ENCODE results near the gene CTDSPL.

CTDSPL gene

GRCh38 chr3:37909067-37909911, 47.6 kb downstream of the CTDSPL start:
- no peaks in the 10 kb centered on the region for H3K9me3 Mint-ChIP-seq
- ATAC-seq: no peak
- H3K27ac Mint-ChIP-seq: no peak overlapping the region
- H3K4me3 Mint-ChIP-seq: no peak overlapping the region
- H3K27me3 Mint-ChIP-seq: peaks cover 13% of the 10 kb centered on the region
- no peaks in the 10 kb centered on the region for H3K36me3 Mint-ChIP-seq
- peaks cover 6% of the 10 kb centered on the region for H3K4me1 Mint-ChIP-seq

GRCh38 chr3:37910671-37911400, 49.2 kb downstream of the CTDSPL start:
- Mint-ChIP-seq H3K4me1 (peaks cover 6% of the 10 kb centered on the region), H3K36me3 (no peaks in the 10 kb centered on the region), H3K4me3 (no peak overlapping the region), H3K27ac (no peak overlapping the region), H3K9me3 (peaks cover 3% of the 10 kb centered on the region), H3K27me3 (peaks cover 10% of the 10 kb centered on the region)
- no peak for ATAC-seq

GRCh38 chr3:37912052-37912733, 50.5 kb downstream of the CTDSPL start:
- no peaks in the 10 kb centered on the region for H3K36me3 Mint-ChIP-seq
- H3K27ac Mint-ChIP-seq: no peak overlapping the region
- no peak for ATAC-seq

GRCh38 chr3:37913522-37913921, 51.8 kb downstream of the CTDSPL start:
- no peak overlapping the region for H3K4me3 Mint-ChIP-seq

More at GRCh38 chr3:37912052-37912733, 50.5 kb downstream of the CTDSPL start:
- Mint-ChIP-seq H3K4me1 (peaks cover 5% of the 10 kb centered on the region), H3K27me3 (peaks cover 13% of the 10 kb centered on the region), H3K9me3 (peaks cover 3% of the 10 kb centered on the region), H3K4me3 (no peak overlapping the region)

GRCh38 chr3:37916685-37917084, 55.0 kb downstream of the CTDSPL start:
- H3K4me3 Mint-ChIP-seq: no peak overlapping the region
- no peaks in the 10 kb centered on the region for H3K36me3 Mint-ChIP-seq
- peaks cover 22% of the 10 kb centered on the region for H3K27me3 Mint-ChIP-seq
- no peak for ATAC-seq
- peaks cover 3% of the 10 kb centered on the region for H3K9me3 Mint-ChIP-seq
- no peak overlapping the region for H3K27ac Mint-ChIP-seq
- H3K4me1 Mint-ChIP-seq: no peaks in the 10 kb centered on the region

More at GRCh38 chr3:37913522-37913921, 51.8 kb downstream of the CTDSPL start:
- H3K9me3 Mint-ChIP-seq: peaks cover 3% of the 10 kb centered on the region
- H3K36me3 Mint-ChIP-seq: no peaks in the 10 kb centered on the region
- peaks cover 15% of the 10 kb centered on the region for H3K27me3 Mint-ChIP-seq
- no peak for ATAC-seq
- H3K27ac Mint-ChIP-seq: no peak overlapping the region
- H3K4me1 Mint-ChIP-seq: no peaks in the 10 kb centered on the region

- H3K9me3 Mint-ChIP-seq: peaks cover 3% of the 10 kb centered on the region
- H3K4me1 Mint-ChIP-seq: no peaks in the 10 kb centered on the region
- H3K4me3 Mint-ChIP-seq: no peak overlapping the region
- H3K27me3 Mint-ChIP-seq: peaks cover 22% of the 10 kb centered on the region
- H3K27ac Mint-ChIP-seq: no peak overlapping the region
- ATAC-seq: no peak
- no peaks in the 10 kb centered on the region for H3K36me3 Mint-ChIP-seq
These were observed 56.9 kb downstream of the CTDSPL start for GRCh38 chr3:37918627-37919026.

GRCh38 chr3:37920156-37920699, 58.5 kb downstream of the CTDSPL start:
- H3K9me3 Mint-ChIP-seq: peaks cover 2% of the 10 kb centered on the region
- H3K36me3 Mint-ChIP-seq: no peaks in the 10 kb centered on the region
- H3K4me3 Mint-ChIP-seq: no peak overlapping the region
- no peaks in the 10 kb centered on the region for H3K4me1 Mint-ChIP-seq
- no peak for ATAC-seq
- H3K27me3 Mint-ChIP-seq: peaks cover 22% of the 10 kb centered on the region
- H3K27ac Mint-ChIP-seq: no peak overlapping the region

GRCh38 chr3:37921025-37921424, 59.3 kb downstream of the CTDSPL start:
- ATAC-seq: no peak
- H3K4me1 Mint-ChIP-seq: no peaks in the 10 kb centered on the region
- no peaks in the 10 kb centered on the region for H3K9me3 Mint-ChIP-seq
- H3K27ac Mint-ChIP-seq: no peak overlapping the region
- no peak overlapping the region for H3K4me3 Mint-ChIP-seq
- no peaks in the 10 kb centered on the region for H3K36me3 Mint-ChIP-seq
- H3K27me3 Mint-ChIP-seq: peaks cover 20% of the 10 kb centered on the region

- no peak for ATAC-seq
These were observed 61.3 kb downstream of the CTDSPL start for GRCh38 chr3:37922721-37923568.

GRCh38 chr3:37923569-37924040, 61.9 kb downstream of the CTDSPL start:
- H3K9me3 Mint-ChIP-seq: no peaks in the 10 kb centered on the region
- H3K27me3 Mint-ChIP-seq: peaks cover 6% of the 10 kb centered on the region
- H3K27ac Mint-ChIP-seq: no peak overlapping the region

More at GRCh38 chr3:37922721-37923568, 61.3 kb downstream of the CTDSPL start:
- H3K4me1 Mint-ChIP-seq: no peaks in the 10 kb centered on the region
- no peaks in the 10 kb centered on the region for H3K9me3 Mint-ChIP-seq
- H3K4me3 Mint-ChIP-seq: no peak overlapping the region
- H3K36me3 Mint-ChIP-seq: no peaks in the 10 kb centered on the region
- H3K27ac Mint-ChIP-seq: no peak overlapping the region
- peaks cover 6% of the 10 kb centered on the region for H3K27me3 Mint-ChIP-seq

GRCh38 chr3:37924453-37924852, 62.8 kb downstream of the CTDSPL start:
- H3K9me3 Mint-ChIP-seq: peaks cover 3% of the 10 kb centered on the region
- H3K4me1 Mint-ChIP-seq: no peaks in the 10 kb centered on the region
- H3K27ac Mint-ChIP-seq: no peak overlapping the region
- H3K27me3 Mint-ChIP-seq: peaks cover 4% of the 10 kb centered on the region
- ATAC-seq: no peak
- H3K4me3 Mint-ChIP-seq: no peak overlapping the region
- no peaks in the 10 kb centered on the region for H3K36me3 Mint-ChIP-seq

More at GRCh38 chr3:37923569-37924040, 61.9 kb downstream of the CTDSPL start:
- ATAC-seq: no peak
- H3K4me1 Mint-ChIP-seq: no peaks in the 10 kb centered on the region
- H3K36me3 Mint-ChIP-seq: no peaks in the 10 kb centered on the region
- no peak overlapping the region for H3K4me3 Mint-ChIP-seq

GRCh38 chr3:37925157-37925556, 63.5 kb downstream of the CTDSPL start:
- H3K4me1 Mint-ChIP-seq: no peaks in the 10 kb centered on the region
- H3K4me3 Mint-ChIP-seq: no peak overlapping the region
- no peaks in the 10 kb centered on the region for H3K27me3 Mint-ChIP-seq
- no peak for ATAC-seq
- no peak overlapping the region for H3K27ac Mint-ChIP-seq
- peaks cover 3% of the 10 kb centered on the region for H3K9me3 Mint-ChIP-seq
- H3K36me3 Mint-ChIP-seq: no peaks in the 10 kb centered on the region

- H3K4me1 Mint-ChIP-seq: no peaks in the 10 kb centered on the region
- H3K27ac Mint-ChIP-seq: no peak overlapping the region
- peaks cover 15% of the 10 kb centered on the region for H3K27me3 Mint-ChIP-seq
- no peaks in the 10 kb centered on the region for H3K36me3 Mint-ChIP-seq
- ATAC-seq: no peak
- peaks cover 3% of the 10 kb centered on the region for H3K9me3 Mint-ChIP-seq
- no peak overlapping the region for H3K4me3 Mint-ChIP-seq
These were observed 64.9 kb downstream of the CTDSPL start for GRCh38 chr3:37926611-37927010.

GRCh38 chr3:37930495-37930894, 68.8 kb downstream of the CTDSPL start:
- Mint-ChIP-seq H3K36me3 (no peaks in the 10 kb centered on the region), H3K9me3 (peaks cover 3% of the 10 kb centered on the region), H3K4me3 (no peak overlapping the region), H3K27me3 (peaks cover 34% of the 10 kb centered on the region), H3K4me1 (no peaks in the 10 kb centered on the region), H3K27ac (no peak overlapping the region)
- ATAC-seq: no peak
